Ishikawa (cell line): Measurements from ENCODE around the gene GRK5.

Experiments used
- CEBPB ChIP-seq: IDR thresholded peaks from 2 replicates; pipeline ENCODE4 v1.6.1; 2012
- CREB1 ChIP-seq: IDR thresholded peaks from 2 replicates; pipeline ENCODE4 v1.6.1; 2012; ENCODE audit warnings: low read depth
- EGR1 ChIP-seq: IDR thresholded peaks from 2 replicates; pipeline ENCODE4 v1.6.1; 2012
- EP300 ChIP-seq: IDR thresholded peaks from 2 replicates; pipeline ENCODE4 v1.6.1; 2012; ENCODE audit warnings: borderline replicate concordance
- FOXM1 ChIP-seq: IDR thresholded peaks from 2 replicates; pipeline ENCODE4 v1.6.1; 2012; ENCODE audit warnings: low read depth, borderline replicate concordance
- MAX ChIP-seq: IDR thresholded peaks from 2 replicates; pipeline ENCODE4 v1.6.1; 2012
- NFIC ChIP-seq: IDR thresholded peaks from 2 replicates; pipeline ENCODE4 v1.6.1; 2012
- RAD21 ChIP-seq: IDR thresholded peaks from 2 replicates; pipeline ENCODE4 v1.6.1; 2012; ENCODE audit warnings: low read depth
- TAF1 ChIP-seq: IDR thresholded peaks from 2 replicates; pipeline ENCODE4 v1.6.1; 2012; ENCODE audit warnings: low read depth, mild to moderate bottlenecking
- TCF12 ChIP-seq: IDR thresholded peaks from 2 replicates; pipeline ENCODE4 v1.6.1; 2012; ENCODE audit warnings: low read depth
- TEAD4 ChIP-seq: IDR thresholded peaks from 2 replicates; pipeline ENCODE4 v1.6.1; 2012
- USF1 ChIP-seq: IDR thresholded peaks from 2 replicates; pipeline ENCODE4 v1.6.1; 2012
- YY1 ChIP-seq: IDR thresholded peaks from 2 replicates; pipeline ENCODE4 v1.6.1; 2012; ENCODE audit warnings: low read depth
- ZBTB7A ChIP-seq: IDR thresholded peaks from 2 replicates; pipeline ENCODE4 v1.6.1; 2012; ENCODE audit warnings: low read depth
- TF ChIP-seq, protein P1 (sequence below): IDR thresholded peaks from 2 replicates; pipeline ENCODE4 v1.6.1; 2012; ENCODE audit warnings: low read depth, mild to moderate bottlenecking

GRK5 gene

GRCh38 chr10:119455609-119456434 is 248.5 kb downstream of the GRK5 start:
- no peak for TF ChIP-seq EP300
- no peak for TF ChIP-seq CREB1
- TF ChIP-seq, protein P1, sequence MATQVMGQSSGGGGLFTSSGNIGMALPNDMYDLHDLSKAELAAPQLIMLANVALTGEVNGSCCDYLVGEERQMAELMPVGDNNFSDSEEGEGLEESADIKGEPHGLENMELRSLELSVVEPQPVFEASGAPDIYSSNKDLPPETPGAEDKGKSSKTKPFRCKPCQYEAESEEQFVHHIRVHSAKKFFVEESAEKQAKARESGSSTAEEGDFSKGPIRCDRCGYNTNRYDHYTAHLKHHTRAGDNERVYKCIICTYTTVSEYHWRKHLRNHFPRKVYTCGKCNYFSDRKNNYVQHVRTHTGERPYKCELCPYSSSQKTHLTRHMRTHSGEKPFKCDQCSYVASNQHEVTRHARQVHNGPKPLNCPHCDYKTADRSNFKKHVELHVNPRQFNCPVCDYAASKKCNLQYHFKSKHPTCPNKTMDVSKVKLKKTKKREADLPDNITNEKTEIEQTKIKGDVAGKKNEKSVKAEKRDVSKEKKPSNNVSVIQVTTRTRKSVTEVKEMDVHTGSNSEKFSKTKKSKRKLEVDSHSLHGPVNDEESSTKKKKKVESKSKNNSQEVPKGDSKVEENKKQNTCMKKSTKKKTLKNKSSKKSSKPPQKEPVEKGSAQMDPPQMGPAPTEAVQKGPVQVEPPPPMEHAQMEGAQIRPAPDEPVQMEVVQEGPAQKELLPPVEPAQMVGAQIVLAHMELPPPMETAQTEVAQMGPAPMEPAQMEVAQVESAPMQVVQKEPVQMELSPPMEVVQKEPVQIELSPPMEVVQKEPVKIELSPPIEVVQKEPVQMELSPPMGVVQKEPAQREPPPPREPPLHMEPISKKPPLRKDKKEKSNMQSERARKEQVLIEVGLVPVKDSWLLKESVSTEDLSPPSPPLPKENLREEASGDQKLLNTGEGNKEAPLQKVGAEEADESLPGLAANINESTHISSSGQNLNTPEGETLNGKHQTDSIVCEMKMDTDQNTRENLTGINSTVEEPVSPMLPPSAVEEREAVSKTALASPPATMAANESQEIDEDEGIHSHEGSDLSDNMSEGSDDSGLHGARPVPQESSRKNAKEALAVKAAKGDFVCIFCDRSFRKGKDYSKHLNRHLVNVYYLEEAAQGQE: no peak
- TF ChIP-seq TAF1: no peak
- TF ChIP-seq YY1: no peak
- TF ChIP-seq FOXM1: no peak
- no peak for TF ChIP-seq ZBTB7A
- no peak for TF ChIP-seq USF1
- TF ChIP-seq MAX: no peak
- no peak for TF ChIP-seq TCF12
- no peak for TF ChIP-seq NFIC
- TF ChIP-seq TEAD4: no peak
- no peak for TF ChIP-seq RAD21
- TF ChIP-seq CEBPB: no peak
- TF ChIP-seq EGR1: no peak

DNA sequence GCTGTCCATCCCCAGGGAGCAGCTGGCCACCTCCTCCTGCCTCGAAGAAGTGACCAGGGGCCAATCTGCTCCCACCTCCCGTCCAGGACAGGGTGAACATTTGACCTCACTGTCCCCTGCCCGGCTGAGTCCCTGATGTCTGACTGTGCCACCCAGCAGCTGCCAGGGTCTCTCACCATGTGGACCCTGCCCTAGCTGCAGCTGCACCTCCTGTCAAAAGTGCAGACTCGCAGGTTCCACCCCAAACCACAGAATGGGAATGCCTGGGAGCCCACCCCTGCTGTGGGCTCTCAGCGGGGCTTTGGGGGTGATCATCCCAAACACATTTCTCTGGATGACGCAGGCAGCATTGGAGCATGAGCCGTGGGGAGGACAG is 249.1 kb downstream of the GRK5 start:
- TF ChIP-seq EP300: no peak
- no peak for TF ChIP-seq ZBTB7A
- TF ChIP-seq, protein P1: no peak
- TF ChIP-seq YY1: no peak
- no peak for TF ChIP-seq MAX
- no peak for TF ChIP-seq NFIC

DNA sequence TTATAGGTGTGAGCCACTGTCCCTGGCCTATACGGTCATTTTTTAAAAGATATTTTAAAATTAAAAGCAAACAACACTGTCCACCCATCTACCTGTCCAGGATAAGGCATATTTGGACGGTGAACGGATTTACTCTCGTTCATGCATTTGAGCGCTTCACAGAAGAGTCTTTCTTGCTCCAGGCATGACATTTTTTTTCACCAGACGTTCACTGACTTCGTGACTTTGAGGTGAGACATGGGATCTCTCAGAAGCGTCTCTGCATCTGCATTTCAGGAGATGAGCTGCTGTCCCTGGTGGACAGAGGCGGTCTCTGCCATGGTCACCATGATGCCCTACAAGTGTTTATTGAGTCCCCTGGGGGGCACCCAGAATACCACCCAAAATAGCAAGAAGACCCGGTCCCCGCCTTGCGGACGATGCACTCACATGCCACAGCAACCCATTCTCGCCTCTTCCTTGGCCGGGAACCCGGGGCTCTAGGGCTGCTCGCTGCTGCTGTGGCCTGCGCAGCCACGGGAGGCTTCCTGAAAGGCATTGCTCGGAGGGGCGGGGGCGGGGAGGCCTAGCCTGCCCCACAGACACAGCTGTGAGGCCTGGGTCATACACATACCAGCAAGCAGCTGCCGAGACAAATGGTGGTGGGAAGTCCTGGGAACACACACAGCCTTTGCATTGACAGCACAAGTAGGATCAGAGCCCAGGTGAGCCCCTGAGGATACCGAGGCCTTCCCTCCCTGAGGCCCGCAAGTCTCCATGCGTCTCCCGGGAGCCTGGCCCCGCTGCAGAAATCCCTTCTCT is 250.8 kb downstream of the GRK5 start:
- TF ChIP-seq USF1 (no peak), TCF12 (no peak), TAF1 (no peak), CEBPB (no peak), EGR1 (no peak), NFIC (no peak), ZBTB7A (no peak), EP300 (no peak), CREB1 (no peak), RAD21 (no peak)
- TF ChIP-seq, protein P1: no peak

GRCh38 chr10:119459681-119460340 is 252.4 kb downstream of the GRK5 start:
- TF ChIP-seq EP300: no peak
- TF ChIP-seq USF1: no peak
- TF ChIP-seq RAD21: no peak
- no peak for TF ChIP-seq CEBPB
- no peak for TF ChIP-seq CREB1
- no peak for TF ChIP-seq NFIC
